Measurements from ENCODE around the gene PARP11.

The PARP11 gene

DNA sequence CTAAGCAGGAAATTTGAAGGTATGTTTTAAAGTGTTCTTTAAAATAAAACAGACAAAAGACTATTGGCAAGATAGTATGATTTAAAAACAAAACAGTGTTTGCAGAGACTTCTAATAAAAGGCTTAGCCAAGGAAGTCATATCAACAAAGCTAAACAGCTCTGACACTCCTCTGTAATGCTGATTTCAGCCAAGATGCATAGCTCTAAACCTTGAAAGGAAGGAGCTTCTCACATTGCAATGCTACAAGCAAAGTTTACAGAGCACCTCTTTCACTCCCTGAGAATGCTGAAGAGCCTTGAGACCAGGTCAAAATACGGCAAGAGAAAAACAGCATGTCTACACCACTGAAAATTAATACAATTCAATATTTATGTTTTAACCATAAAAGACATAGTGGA is 51.8 kb downstream of the PARP11 start:
- DNase-seq (ENCODE audit: low read depth) = peak; percentile 47

DNA sequence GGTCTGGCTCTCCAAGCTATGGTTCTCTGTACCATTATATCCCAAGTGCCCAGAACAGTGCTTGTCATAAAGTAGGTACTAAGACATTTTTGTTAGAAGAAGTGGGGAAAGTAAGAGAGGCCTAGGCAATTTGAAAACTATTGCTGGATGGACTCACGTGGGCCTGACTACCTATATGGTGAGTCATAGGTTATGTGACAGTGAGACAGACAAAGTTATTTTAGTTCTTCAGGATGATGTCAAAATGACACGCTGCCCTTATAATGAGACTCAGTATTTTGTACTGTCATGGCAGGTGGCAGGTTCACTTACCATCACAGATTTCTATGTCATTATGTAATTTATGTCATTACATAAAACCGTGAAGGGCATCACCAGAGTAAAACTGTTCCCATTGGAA is 53.1 kb downstream of the PARP11 start:
- DNase-seq (ENCODE audit: low read depth) = peak; percentile 58

DNA sequence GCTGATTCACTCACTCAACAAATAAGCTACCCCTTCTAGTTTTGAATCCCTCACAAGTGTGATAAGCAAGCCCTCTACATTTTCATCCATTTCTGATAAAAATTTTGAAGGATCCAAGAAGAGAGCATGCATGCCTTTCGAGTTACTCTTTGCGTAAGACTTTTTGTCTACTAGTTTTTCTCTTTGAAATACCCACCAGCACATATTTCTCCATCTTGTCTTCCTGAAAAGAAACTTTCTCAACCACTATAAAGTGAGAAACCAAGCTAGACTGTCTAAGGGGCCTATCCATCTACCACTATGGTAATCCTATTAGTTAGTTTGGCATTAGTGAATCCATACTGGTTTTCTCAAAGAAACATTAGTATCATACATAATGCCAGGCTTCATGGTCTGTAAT is 56.9 kb downstream of the PARP11 start:
- peak; percentile 58 for DNase-seq (ENCODE audit: low read depth)

DNA sequence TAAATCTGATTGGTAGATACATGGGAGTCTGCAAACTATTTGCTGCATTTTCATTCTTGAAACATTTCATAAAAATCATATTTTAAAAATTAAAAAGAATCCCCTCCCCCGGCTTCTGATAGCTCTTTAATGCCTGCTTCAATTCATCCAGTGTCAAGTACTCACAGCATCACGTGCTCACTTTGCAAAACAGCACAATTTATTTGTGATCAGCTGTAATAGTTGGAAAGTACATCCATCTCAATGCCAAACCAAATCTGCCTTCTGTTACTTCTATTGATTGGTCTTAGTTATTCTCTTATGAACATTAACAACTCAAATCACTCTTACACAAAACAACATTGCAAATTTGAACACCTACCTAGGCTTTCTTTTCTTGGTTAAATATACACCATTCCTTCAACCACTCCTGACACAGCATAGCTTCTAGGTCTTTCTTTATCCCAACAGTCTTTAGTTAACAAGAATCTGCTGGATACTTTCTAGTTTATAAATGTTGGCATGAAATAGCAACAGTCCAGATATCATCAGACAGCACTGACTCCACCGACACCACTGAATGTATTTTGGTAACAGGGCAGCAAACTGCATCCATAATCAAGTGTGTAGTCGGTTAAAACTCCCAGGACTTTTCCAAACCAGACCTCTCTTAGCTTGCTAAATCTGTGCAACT is 58.0 kb downstream of the PARP11 start:
- DNase-seq (ENCODE audit: low read depth) = no peak

DNA sequence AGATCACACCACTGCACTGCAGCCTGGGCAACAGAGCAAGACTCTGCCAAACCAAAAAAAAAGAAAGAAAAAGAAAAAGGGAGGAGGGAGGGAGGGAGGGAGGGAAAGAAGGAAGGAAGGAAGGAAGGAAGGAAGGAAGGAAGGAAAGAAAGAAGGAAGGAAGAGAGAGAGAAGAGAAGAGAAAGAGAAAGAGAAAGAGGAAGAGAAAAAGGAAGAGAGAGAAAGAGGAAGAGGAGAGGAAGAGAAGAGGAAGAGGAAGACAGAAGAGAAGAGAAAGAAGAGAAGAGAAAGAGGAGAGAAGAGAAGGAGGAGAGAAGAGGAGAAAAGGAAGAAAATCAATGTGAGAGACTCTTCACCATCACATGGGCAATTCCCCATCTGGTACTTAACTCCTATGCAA is 62.7 kb downstream of the PARP11 start:
- no peak for DNase-seq (ENCODE audit: low read depth)

DNA sequence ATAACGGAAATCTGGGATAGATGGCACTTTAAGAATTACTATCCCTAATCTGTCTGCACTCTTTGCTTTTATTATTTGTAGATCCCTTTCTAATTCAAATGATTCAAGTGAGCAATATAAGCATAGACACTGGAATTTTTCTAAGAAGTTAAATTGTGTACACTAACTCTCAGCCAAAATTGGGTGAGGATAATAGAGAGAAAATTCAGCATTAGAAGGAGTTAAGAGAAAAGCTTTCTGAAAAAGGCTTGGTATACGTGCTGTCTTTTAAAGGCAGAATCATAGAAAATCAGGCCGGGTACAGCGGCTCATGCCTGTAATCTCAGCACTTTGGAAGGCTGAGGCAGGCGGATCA is 63.2 kb downstream of the PARP11 start:
- DNase-seq (ENCODE audit: low read depth) = no peak

DNA sequence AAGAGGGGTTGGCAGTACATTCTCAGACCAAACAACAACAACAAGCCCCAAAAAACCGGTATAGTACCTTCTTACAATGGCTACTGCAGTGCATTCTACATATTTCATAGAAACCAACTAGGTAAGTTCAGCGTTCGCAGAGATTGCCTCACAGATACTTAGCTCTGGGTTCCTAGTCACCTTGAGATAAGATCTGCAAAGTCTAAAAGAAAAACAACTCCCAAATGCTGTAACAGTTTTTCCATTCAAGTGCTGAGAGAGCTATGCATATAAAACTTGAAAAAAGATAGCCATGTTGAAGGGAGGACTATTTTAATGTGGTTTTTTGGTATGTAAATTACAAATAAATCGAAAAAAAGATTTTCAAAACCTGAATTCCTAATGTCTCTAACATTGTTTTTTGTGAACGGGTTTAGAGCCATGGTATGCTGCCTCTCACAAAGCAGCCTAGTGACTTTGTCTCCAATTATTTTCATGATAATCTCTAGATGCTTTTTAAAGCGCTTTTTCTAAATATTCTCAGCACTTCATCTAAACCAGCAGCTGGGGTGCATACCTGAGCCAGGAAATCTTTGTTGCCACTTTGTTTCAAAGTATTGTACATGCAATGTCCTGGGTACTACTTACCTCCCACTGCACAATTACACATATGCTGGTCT is 63.7 kb downstream of the PARP11 start:
- DNase-seq (ENCODE audit: low read depth) = peak; percentile 50

DNA sequence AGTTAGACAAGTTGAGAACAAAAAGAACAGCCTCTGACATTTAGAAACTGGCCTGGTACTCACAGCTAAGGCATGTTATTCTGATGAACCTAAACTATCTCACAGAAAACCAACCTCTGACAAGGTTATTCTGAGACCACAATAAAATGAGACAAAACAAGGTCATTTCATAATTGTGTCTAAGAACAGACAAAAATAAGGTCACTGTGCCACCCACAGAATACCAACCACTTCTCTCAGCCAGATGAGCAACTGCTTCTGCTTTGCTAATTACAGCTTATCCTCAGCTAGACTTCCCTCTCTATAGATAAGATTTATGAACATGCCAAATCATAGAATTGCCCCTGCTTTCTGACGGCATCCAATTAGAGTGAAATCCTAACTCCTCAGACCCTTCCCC is 68.1 kb downstream of the PARP11 start:
- no peak for DNase-seq (ENCODE audit: low read depth)

DNA sequence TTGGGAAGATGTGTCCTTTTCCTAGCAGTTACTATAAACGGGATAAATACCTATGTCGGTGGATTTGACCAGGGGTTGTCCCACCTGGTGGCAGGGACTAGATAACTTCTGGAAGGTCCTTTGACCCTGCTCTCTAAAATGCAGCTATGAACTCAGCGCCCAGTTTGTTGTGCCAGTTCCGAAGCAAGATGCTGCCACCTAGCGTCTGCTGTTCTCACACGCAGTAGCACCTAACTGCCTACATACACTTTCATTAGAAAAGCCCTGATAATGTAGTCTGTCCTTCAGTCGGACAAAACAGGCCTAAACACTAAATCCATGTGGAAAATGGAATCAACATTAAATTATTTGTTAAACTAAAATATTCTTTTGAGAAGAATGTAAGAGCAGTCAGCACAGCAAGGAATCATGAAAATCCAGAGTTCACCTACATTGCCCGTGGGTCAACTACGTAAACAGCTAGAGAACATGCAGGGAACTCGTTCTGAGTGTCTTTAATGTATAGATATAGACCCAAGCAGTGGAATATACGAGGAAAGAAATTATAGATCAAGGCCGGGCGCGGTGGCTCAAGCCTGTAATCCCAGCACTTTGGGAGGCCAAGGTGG is 69.2 kb downstream of the PARP11 start:
- peak; percentile 72 for DNase-seq (ENCODE audit: low read depth)

DNA sequence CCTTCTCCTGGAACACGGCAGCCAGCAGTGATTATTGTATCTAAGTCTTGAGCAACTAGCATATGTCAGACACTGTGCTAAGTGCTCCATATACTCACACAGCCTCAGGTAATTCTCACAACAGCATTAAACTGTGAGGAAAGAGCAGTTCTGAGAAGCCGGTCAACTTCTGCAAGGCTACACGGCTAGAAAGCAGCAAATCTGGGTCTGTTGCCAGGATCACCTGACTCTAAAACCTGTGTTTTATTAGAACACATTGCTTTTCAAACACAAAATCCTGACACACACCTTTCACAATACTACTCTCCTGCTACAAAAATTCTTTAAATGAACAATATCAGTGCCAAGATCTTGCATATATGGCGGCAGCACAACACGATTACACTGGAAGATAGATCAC is 70.5 kb downstream of the PARP11 start:
- DNase-seq (ENCODE audit: low read depth) = no peak

DNA sequence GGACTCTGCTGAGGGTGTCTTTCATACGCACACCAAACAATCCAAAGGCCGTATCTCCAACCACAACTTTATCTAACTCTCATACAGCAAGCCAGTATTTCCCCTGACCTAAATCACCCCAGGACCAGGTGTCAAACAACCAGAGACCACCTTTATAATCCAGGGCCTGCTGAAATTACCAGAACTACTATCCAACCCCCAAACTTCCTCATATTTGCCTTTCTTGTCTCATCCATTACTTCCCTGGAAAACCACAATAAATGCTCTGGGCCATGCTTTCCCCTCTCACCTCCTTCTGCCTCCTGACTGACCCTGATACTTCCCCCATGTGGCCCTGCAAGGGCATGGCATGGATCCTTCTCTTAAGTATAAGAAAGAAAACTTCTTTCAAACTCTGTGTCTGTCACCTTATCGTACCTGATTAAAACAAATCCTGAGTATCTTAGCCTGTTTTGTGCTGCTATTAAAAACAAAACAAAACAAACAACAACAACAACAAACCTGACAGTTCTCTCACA is 75.6 kb downstream of the PARP11 start:
- no peak for DNase-seq (ENCODE audit: low read depth)

DNA sequence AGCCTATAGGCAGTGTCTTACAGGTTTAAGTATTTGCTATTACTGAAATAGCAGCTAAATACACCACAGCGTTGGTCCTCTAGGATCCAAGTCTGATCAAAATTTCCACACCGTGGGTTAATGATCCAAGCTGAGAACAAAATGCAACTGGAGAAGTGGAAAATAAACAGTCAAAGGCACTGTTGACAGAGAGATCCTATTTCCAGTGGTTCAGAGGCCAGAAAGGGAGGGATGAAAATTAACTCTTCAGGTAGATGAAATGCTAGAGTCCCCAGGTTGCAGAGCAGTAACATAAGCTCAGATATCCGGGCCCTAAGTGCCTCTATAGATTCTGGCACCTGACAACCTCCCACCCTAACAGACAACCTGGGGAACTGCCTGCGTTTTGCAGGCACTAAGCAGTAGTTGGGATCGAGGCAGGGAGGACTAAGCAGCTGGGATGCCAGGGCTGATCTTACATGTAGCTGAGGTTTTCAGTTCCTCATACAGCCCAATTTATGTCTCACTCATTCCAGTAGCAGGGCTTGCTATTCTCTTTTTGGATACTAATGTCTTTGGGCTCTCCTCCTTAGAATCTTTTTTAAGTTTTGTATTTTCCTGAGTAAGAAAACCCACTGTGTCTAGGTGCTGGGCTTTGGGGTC is 77.6 kb downstream of the PARP11 start:
- DNase-seq (ENCODE audit: low read depth) = no peak

DNA sequence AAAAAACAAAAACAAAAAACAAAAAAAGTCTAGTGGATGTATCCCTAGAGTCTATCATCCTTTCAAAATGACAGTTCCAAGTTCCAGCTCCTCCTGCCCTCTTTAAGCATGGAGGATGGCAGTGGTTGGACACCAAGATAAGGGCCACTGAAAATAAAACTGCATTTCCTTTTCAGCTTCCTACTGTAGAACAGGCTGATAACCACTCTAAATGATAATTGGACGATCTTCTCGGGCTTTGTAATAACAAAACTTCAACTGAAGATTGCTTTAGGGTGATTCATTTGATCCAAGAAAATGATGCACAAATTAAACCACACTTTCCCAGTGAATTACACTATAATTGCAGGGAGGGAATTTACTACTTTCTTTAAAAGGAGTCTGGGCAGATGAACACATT is 78.1 kb downstream of the PARP11 start:
- DNase-seq (ENCODE audit: low read depth) = peak; percentile 45

DNA sequence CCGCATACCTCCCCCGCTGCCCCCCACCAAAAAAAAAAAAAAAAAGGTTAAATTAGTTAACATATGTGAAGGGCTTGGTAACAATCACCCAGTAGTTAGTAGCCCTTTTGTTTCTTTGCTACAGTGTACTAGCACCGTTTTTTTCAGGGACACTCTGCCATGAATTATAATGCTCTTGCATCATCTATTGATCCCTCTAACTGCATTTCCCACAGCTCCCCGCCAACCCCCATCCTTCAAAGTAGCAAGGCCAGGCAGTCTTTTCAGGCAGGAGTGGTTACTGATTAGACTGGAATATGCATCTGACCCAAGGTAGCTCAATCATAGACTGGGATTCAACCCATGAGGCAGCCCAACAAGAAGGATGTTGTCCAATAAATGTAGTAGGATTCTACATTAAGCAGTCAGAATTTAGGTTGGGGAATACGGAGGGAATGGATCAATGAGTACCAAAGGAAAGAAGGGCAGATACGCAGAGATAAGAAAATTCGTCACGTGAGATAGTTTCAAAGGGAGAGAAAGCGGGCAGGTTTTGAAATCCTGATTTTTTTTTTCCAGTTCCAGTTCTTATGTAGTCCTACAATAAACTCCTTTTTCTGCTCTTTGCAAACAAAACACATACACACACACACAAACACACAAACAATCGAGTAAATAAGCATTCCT is 80.4 kb downstream of the PARP11 start:
- no peak for DNase-seq (ENCODE audit: low read depth)

DNA sequence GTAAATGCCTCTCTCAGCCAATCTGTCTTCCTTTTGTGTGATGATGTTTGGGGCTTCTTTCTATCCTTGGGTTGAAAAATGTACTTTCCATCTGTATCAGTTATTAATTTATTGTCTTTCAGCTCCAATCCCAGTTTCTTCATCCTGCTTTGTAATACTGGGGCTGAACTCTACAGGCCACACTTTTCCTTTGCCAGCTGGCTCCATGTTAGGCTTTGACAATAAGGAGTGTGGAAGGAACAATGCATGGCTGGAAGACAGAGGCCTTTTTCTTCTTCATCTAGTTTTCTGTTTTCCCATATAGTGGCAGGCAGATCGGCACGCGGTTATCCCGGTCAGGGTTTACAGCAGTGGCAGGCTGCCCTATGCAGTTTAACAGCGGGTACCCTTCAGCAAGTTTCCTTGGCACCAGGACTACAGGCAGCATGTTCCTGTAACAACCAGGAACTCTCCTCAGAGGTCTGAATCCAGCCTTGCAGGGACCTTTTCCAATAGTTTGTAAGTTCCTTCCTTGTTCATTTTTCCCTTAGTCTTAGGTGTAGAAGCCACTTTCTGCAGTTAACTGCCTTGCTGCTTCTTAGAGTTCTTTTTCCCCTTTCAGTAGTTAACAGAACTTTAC is 81.8 kb downstream of the PARP11 start:
- DNase-seq (ENCODE audit: low read depth) = no peak

DNA sequence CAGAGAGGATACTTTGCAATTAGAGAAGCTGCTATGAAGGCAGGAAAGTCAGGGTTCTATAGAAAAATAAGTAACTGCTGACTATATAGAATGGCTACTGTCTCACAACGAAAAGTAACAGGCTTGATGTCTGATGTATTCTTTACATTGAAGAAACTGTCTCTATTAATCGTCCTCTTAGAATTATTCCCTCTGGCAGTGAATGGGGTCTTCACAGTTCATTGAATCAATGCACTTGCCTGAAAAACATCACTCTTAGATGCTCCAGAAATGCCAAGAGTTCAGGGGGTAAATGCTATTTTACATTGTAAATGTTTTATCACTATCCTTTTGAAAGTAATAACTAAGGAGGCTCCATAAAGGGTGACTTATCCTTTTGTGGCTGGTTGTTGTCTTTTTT is 82.6 kb downstream of the PARP11 start:
- DNase-seq (ENCODE audit: low read depth) = no peak

DNA sequence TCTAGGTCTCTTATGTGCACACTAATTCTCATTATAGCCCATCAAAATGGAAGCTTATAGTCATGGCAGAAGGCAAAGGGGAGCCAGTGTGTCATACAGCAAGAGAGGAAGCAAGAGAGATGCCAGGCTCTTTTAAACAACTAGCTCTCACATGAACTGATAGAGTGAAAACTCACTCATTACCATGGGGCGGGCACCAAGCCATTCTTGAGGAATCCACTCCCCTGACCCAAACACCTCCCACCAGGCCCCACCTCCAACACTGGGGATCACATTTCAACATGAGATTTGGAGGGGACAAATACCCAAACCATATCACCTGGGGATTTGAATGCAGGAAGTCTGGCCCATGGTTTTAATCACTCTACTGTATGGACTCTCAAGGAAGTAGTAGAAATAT is 83.4 kb downstream of the PARP11 start:
- no peak for DNase-seq (ENCODE audit: low read depth)

DNA sequence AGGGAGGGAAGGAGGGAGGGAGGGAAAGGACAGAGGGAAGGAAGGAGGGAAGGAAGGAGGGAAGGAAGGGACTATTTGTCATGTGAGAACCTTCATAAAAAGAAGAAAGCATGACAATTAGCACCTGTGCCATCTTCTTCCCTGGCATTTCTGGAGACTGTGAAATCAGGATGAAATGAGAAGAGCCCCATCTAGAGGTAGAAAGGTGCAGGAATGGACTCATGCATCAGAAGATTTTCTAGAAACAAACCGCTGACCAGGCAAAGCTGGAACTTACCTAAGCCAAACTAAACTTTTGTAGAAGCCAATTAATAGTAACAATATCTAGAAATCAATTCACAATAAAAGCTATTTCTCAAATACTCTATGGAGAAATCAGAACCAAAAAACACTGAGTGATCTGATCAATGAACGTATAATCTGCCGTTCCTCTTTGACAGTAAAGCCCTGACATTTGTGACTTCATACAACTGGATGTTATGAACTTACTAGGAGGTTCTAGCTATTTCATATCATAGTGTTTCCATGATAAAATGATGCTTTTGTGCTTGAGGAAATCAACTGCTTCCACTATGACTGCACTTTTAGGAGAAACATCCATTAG is 95.9 kb downstream of the PARP11 start:
- DNase-seq (ENCODE audit: low read depth) = peak; percentile 52

DNA sequence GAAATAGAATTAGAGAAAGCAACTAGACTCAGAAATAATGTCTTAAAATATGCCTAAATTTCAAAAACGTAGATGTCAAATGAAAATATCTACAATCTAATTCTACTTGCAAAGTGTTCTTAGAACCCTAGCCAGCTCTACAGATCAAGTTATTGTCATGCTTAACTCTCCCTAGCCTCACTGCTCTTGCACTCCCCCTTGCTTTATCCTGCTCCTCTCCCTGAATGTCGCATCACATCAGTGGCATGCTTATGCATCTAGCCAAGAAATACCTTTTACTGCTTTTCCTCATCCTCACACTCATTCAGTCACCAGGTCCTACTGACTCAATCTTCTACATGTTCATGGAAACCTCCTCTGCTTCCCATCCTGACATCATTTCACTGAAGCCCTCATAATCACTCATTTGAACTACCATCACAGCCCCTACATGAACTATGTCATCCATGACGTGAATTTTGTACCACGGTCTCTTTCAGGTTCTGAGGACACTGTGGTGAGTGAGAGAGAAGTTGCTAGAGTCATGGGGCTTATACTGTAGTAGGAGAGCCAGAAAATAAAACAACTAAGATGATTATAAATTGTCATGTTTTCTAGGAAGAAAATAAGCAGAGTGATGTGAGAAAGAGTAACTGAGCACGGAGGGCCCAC is 97.7 kb downstream of the PARP11 start:
- DNase-seq (ENCODE audit: low read depth) = no peak

DNA sequence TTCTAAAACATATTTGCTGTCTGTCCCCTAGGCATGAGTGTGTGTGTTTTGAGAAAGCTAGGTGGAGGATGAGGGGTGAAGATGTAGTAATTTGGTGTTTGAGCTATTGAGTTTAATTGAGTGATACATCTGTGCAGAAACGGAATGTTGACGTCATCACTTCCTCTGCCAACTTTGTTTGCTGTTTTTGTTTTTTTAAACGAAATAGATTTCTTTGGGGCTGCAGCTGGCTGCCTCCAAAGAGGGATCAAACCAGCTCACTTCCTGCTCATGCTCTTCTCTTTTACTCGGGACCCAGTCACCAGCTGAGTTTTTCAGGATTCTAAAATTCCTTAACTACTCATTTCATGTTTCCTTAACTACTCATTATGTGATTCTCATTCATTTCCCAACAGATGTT is 100.8 kb downstream of the PARP11 start:
- peak; percentile 20 for DNase-seq (ENCODE audit: low read depth)

DNA sequence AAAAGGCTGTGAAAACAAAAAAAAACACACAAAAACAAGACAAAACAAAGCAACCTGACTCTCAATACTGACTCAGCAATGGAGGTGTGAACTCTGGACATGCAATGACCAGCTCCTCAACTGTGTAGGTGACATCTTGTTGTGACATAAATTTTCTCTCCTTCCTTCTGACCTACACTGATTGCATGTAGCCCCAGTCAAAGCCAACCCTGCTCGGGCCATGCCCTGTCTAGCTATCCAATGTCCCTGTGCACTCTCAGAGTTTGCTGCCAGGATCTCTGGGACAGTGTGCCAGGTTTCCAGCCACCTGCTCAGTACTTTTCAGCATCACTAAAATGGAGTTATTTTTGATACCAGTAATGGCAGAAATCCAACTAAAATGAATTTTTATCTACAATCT is 101.3 kb downstream of the PARP11 start:
- DNase-seq (ENCODE audit: low read depth) = no peak
